Body of pancreas (tissue), 4 donors: Measurements from ENCODE around the gene XCR1. TPM values are rescaled to one million over a fixed set of nuclear protein-coding genes. Genes with fewer than 3 reads are reported as not detected.

Experiments used
- ATAC-seq: fragments of 150-250 bp; one replicate; pipeline ENCODE4 v1.9.1; 2016
- DNase-seq, 4 donors: peaks; one replicate each; pipeline ENCODE4 v3.0.0-alpha.2; 2019
- H3K27ac ChIP-seq, 4 donors: fragments of 200-600 bp; sonication (generic); 1 replicate in 3 of 4; 2 replicates in 1 of 4; pipeline versions ENCODE4 v1.5.1 to v1.6.1; 2016 to 2019; ENCODE audit warnings: mild to moderate bottlenecking in 1 of 4, mixed read lengths in 1 of 4, moderate library complexity in 1 of 4
- H3K27me3 ChIP-seq, 2 donors: fragments of 200-600 bp; sonication (generic); one replicate each; pipeline ENCODE4 v1.6.0; 2016; ENCODE audit warnings: mild to moderate bottlenecking in 1 of 2
- H3K36me3 ChIP-seq, 2 donors: fragments of 200-600 bp; sonication (generic); replicated peaks in 1 of 2; 2 replicates each; pipeline ENCODE4 v1.5.1; 2016; ENCODE audit warnings: low read depth in 2 of 2; ENCODE audit not compliant: insufficient read depth in 1 of 2
- H3K4me1 ChIP-seq: fragments of 200-600 bp; sonication (generic); one replicate; pipeline ENCODE4 v1.6.0; 2016
- H3K4me3 ChIP-seq, 2 donors: fragments of 200-600 bp; sonication (generic); 1 replicate in 1 of 2; 2 replicates in 1 of 2; pipeline ENCODE4 v1.5.1; 2016 to 2019
- H3K9me3 ChIP-seq, 3 donors: fragments of 200-600 bp; sonication (generic); 1 replicate in 2 of 3; 2 replicates in 1 of 3; pipeline ENCODE4 v1.5.1; 2016
- CTCF ChIP-seq, 7 experiments: fragments of 450-650 bp in 4 of 7; fragments of 200-600 bp in 3 of 7; sonication (generic) in 3 of 7; IDR thresholded peaks; one replicate each; pipeline ENCODE4 v1.5.1; 2016 to 2019; ENCODE audit warnings: antibody characterized with exemption in 7 of 7
- POLR2A ChIP-seq, 3 donors: fragments of 450-650 bp; IDR thresholded peaks; one replicate each; pipeline ENCODE4 v1.6.1; 2016; ENCODE audit warnings: antibody characterized with exemption in 3 of 3, mild to moderate bottlenecking in 2 of 3
- WGBS, 2 donors: methylation state at CpG; one replicate each; pipeline ENCODE4 v1.1.5; 2017; 5-methylcytosine and 5-hydroxymethylcytosine counted together
- intact Hi-C: fragments of 100-400 bp; cut with DNase I; formaldehyde crosslinking; loops from one replicate; pipeline ENCODE4 v1.15.1; 2023
- total RNA-seq, 2 donors: library from RNA; depleted of rRNA; stranded (reverse); fragments of >200 nt; gene quantifications; one replicate each; pipeline ENCODE4 v1.1.0, GENCODE V29; 2016

The XCR1 gene
- total RNA-seq, 2 donors from 2014 or later = not detected

DNA sequence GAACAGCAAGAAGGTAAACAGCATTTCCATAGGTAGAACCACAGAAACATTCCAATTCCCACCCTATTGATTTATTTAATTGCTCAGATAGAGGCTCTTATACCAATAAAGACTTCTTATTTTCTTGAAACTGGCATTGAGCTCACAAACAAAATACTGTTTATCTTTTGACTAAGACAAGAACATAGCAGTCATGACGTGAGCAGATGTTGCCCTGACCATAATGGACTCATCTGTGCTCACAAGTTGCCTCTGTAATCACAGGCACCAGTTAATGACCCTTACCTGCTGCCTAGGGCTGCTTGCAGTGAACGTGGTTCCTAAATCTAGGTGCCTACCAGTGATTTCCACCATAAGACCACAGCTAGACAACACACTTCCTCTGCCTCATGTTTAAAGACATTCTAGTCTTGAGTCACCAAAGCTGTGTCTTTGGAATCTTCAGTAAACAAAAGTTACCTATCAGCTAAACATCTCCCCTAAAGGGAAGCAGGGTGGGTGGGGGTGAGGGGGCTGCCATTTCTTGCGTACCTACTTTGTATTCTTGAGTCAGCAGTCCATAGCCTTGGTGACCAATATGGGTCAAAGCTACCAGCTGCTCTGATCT is 33.8 kb downstream of the XCR1 start:
- H3K4me3 ChIP-seq = no peak overlapping the region
- H3K4me1 ChIP-seq = peaks cover 62% of the 10 kb centered on the region
- ATAC-seq (no peak), DNase-seq (no peak)
- TF ChIP-seq POLR2A (IDR thresholded peaks at IDR 0.05) = no peak
- TF ChIP-seq CTCF (IDR thresholded peaks at IDR 0.05) = no peak
- peak overlapping the region in 3 of 4 donors; percentile 49 to 96 (median 81) for H3K27ac ChIP-seq
- H3K27me3 ChIP-seq = no peaks in the 10 kb centered on the region
- intact Hi-C loops = no loop called here
- WGBS, 2 donors = 47 to 63% methylated on average over 3 of the region's 3 CpGs
- H3K9me3 ChIP-seq = no peaks in the 10 kb centered on the region
- no peaks in the 10 kb centered on the region for H3K36me3 ChIP-seq

DNA sequence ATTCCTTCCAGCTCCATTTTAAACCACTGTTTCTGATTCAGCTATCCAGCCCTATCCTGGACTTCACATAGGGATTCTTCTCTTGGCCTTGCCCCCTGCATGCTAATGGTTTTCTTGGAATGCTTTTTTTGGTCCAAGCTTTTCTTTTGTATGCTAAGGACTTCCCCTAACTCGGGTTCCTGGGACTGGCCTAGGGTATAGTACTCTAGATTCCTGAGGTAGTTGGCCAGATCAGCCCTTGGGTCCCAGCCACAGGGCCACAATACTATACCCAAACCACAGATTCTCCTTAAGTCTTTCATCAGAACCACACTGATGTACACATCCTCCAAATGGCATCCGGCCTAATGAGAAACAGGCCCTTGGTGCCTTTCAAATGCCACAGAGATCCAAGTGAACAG is 34.5 kb downstream of the XCR1 start:
- ATAC-seq = no peak
- DNase-seq = no peak
- Histone ChIP-seq H3K36me3 (no peaks in the 10 kb centered on the region), H3K27ac (peak overlapping the region in 1 of 4 donors; percentile 49), H3K27me3 (no peaks in the 10 kb centered on the region), H3K9me3 (no peaks in the 10 kb centered on the region), H3K4me3 (no peak overlapping the region), H3K4me1 (peaks cover 69% of the 10 kb centered on the region)
- no peak for TF ChIP-seq POLR2A (IDR thresholded peaks at IDR 0.05)
- TF ChIP-seq CTCF (IDR thresholded peaks at IDR 0.05) = no peak
- intact Hi-C loops = no loop called here
- WGBS, 2 donors = 44 to 60% methylated on average over 2 of the region's 2 CpGs

- Histone ChIP-seq H3K9me3 (no peaks in the 10 kb centered on the region), H3K27me3 (no peaks in the 10 kb centered on the region), H3K27ac (peak overlapping the region in 3 of 4 donors; percentile 9 to 31 (median 17)), H3K4me1 (peaks cover 75% of the 10 kb centered on the region), H3K36me3 (no peaks in the 10 kb centered on the region), H3K4me3 (no peak overlapping the region)
- DNase-seq (no peak), ATAC-seq (no peak)
- WGBS, 2 donors = 21 to 47% methylated on average over 2 of the region's 2 CpGs
- intact Hi-C loops = no loop called here
- TF ChIP-seq POLR2A (IDR thresholded peaks at IDR 0.05) (no peak), CTCF (IDR thresholded peaks at IDR 0.05) (no peak)
Observed at GRCh38 chr3:45992133-45992729, 35.1 kb downstream of the XCR1 start.

- intact Hi-C loops = no loop called here
Observed at GRCh38 chr3:45991341-45991740, 35.9 kb downstream of the XCR1 start.

More at GRCh38 chr3:45991341-45991740, 35.9 kb downstream of the XCR1 start:
- TF ChIP-seq POLR2A (IDR thresholded peaks at IDR 0.05) (no peak), CTCF (IDR thresholded peaks at IDR 0.05) (no peak)
- no peaks in the 10 kb centered on the region for H3K27me3 ChIP-seq
- no peak overlapping the region for H3K4me3 ChIP-seq
- no peaks in the 10 kb centered on the region for H3K36me3 ChIP-seq
- H3K27ac ChIP-seq = peak overlapping the region in 2 of 4 donors; percentile 17 to 31
- ATAC-seq (no peak), DNase-seq (no peak)
- 72 to 75% methylated on average over 6 of the region's 6 CpGs for WGBS, 2 donors
- no peaks in the 10 kb centered on the region for H3K9me3 ChIP-seq
- peaks cover 84% of the 10 kb centered on the region for H3K4me1 ChIP-seq
